SK-N-SH (cell line): ENCODE data around the gene SIGLEC6. TPM values are rescaled to one million over a fixed set of nuclear protein-coding genes. Genes with fewer than 3 reads are reported as not detected.

Experiments
- CTCF ChIA-PET: fragments of 300-600, 350-600 bp; formaldehyde crosslinking; extraction: SDS; loops from one replicate; lab custom pipeline; 2021; lab: Yijun Ruan, JAX
- POLR2A ChIA-PET: fragments of 350-600 bp; sonication (Branson Sonifier 250); formaldehyde crosslinking; extraction: SDS; loops from one replicate; lab custom pipeline; 2020; ENCODE audit warnings: antibody characterized with exemption, inconsistent platforms; lab: Yijun Ruan, JAX
- DNase-seq: peaks from one replicate; pipeline ENCODE4 v3.0.0; 2012
- H2AFZ ChIP-seq: fragments of 200-600 bp; sonication (generic); 2 replicates; pipeline ENCODE4 v1.8.1; 2016; ENCODE audit warnings: antibody characterized with exemption, mild to moderate bottlenecking, low read depth
- H3F3A ChIP-seq: fragments of 200-600 bp; sonication (generic); replicated peaks from 2 replicates; pipeline ENCODE3; 2016; ENCODE audit warnings: antibody characterized with exemption, mild to moderate bottlenecking; ENCODE audit not compliant: insufficient read depth
- H3K27ac ChIP-seq, 2 experiments: fragments of 200-500 bp in 1 of 2; fragments of 200-600 bp in 1 of 2; sonication (Bioruptor generic) in 1 of 2; sonication (generic), shearing (Covaris generic) in 1 of 2; 2 replicates each; pipeline versions ENCODE4 v1.5.1 to v1.6.1; 2014 to 2016; ENCODE audit warnings: low read depth in 2 of 2, inconsistent platforms in 1 of 2, low read length in 1 of 2, mild to moderate bottlenecking in 1 of 2, mixed read lengths in 1 of 2
- H3K27me3 ChIP-seq: fragments of 200-600 bp; sonication (generic), shearing (Covaris generic); 2 replicates; pipeline ENCODE4 v1.6.1; 2016; ENCODE audit warnings: mixed run types; ENCODE audit not compliant: insufficient read depth
- H3K36me3 ChIP-seq, 2 experiments: fragments of 200-500 bp in 1 of 2; fragments of 200-600 bp in 1 of 2; sonication (Bioruptor generic) in 1 of 2; sonication (generic) in 1 of 2; replicated peaks in 1 of 2; 2 replicates each; pipeline versions ENCODE3 to v1.5.1; 2014 to 2016; ENCODE audit warnings: low read length in 1 of 2, mild to moderate bottlenecking in 1 of 2; ENCODE audit not compliant: insufficient read depth in 2 of 2, control insufficient read depth in 1 of 2
- H3K4me1 ChIP-seq, 2 experiments: fragments of 200-500 bp in 1 of 2; fragments of 200-600 bp in 1 of 2; sonication (Bioruptor generic) in 1 of 2; sonication (generic), shearing (Covaris generic) in 1 of 2; 2 replicates each; pipeline versions ENCODE4 v1.5.1 to v1.6.1; 2014 to 2016; ENCODE audit warnings: low read depth in 1 of 2, low read length in 1 of 2, mixed run types in 1 of 2; ENCODE audit not compliant: insufficient read depth in 2 of 2, control insufficient read depth in 1 of 2
- H3K4me2 ChIP-seq: fragments of 200-600 bp; sonication (generic), shearing (Covaris generic); 2 replicates; pipeline ENCODE4 v1.6.1; 2017; ENCODE audit warnings: mixed run types
- H3K4me3 ChIP-seq, 2 experiments: fragments of 200-500 bp in 1 of 2; fragments of 200-600 bp in 1 of 2; sonication (Bioruptor generic) in 1 of 2; sonication (generic), shearing (Covaris generic) in 1 of 2; 2 replicates each; pipeline versions ENCODE4 v1.5.1 to v1.8.1; 2014 to 2016; ENCODE audit warnings: low read depth in 2 of 2, inconsistent platforms in 1 of 2, low read length in 1 of 2, mild to moderate bottlenecking in 1 of 2, mixed read lengths in 1 of 2, moderate library complexity in 1 of 2
- H3K79me2 ChIP-seq: fragments of 200-600 bp; sonication (generic); 2 replicates; pipeline ENCODE4 v1.8.1; 2017; ENCODE audit warnings: mild to moderate bottlenecking; ENCODE audit not compliant: insufficient read depth
- H3K9ac ChIP-seq: fragments of 200-600 bp; sonication (generic); 2 replicates; pipeline ENCODE4 v1.6.1; 2017; ENCODE audit warnings: mixed run types
- H3K9me2 ChIP-seq: fragments of 200-600 bp; sonication (generic); 2 replicates; pipeline ENCODE4 v1.6.1; 2017; ENCODE audit warnings: mixed run types
- H3K9me3 ChIP-seq: fragments of 200-600 bp; sonication (generic); 2 replicates; pipeline ENCODE4 v1.6.1; 2017; ENCODE audit warnings: mixed run types, mild to moderate bottlenecking, moderate library complexity
- H4K20me1 ChIP-seq: fragments of 200-600 bp; sonication (generic); 2 replicates; pipeline ENCODE4 v1.6.1; 2017; ENCODE audit warnings: mild to moderate bottlenecking, mixed run types; ENCODE audit not compliant: insufficient read depth
- EP300 ChIP-seq, 2 experiments: IDR thresholded peaks; 2 replicates each; pipeline versions ENCODE4 v1.4.0 to v1.6.1; 2012; ENCODE audit warnings: borderline replicate concordance in 1 of 2, low read depth in 1 of 2, low read length in 1 of 2
- FOSL2 ChIP-seq: IDR thresholded peaks from 2 replicates; pipeline ENCODE4 v1.4.0; 2012; ENCODE audit warnings: low read depth, mild to moderate bottlenecking, moderate library complexity, borderline replicate concordance
- FOXM1 ChIP-seq: IDR thresholded peaks from 2 replicates; pipeline ENCODE4 v1.4.0; 2012; ENCODE audit warnings: low read depth, mild to moderate bottlenecking
- GABPA ChIP-seq: IDR thresholded peaks from 2 replicates; pipeline ENCODE4 v1.4.0; 2012; ENCODE audit warnings: low read depth, mild to moderate bottlenecking
- GATA2 ChIP-seq: sonication (generic); formaldehyde crosslinking; IDR thresholded peaks from 2 replicates; pipeline ENCODE4 v1.5.0; 2020; ENCODE audit warnings: mild to moderate bottlenecking, missing genetic modification reagents
- JUND ChIP-seq: IDR thresholded peaks from 2 replicates; pipeline ENCODE4 v1.4.0; 2012
- MEF2A ChIP-seq: IDR thresholded peaks from 2 replicates; pipeline ENCODE4 v1.4.0; 2012; ENCODE audit warnings: low read depth, borderline replicate concordance
- NFIC ChIP-seq: IDR thresholded peaks from 2 replicates; pipeline ENCODE4 v1.4.0; 2012; ENCODE audit warnings: borderline replicate concordance
- RCOR1 ChIP-seq: fragments of 150-350 bp; IDR thresholded peaks from 2 replicates; pipeline ENCODE4 v1.6.1; 2017; ENCODE audit warnings: antibody characterized with exemption, low read length
- RFX5 ChIP-seq: IDR thresholded peaks from 2 replicates; pipeline ENCODE4 v1.6.1; 2012; ENCODE audit warnings: mild to moderate bottlenecking, improper control_type of control experiment, low read length
- RXRA ChIP-seq: IDR thresholded peaks from 2 replicates; pipeline ENCODE4 v1.4.0; 2012; ENCODE audit warnings: low read depth, mild to moderate bottlenecking, borderline replicate concordance
- SIN3A ChIP-seq: IDR thresholded peaks from 2 replicates; pipeline ENCODE4 v1.6.1; 2012; ENCODE audit warnings: low read depth, mild to moderate bottlenecking, low read length, moderate library complexity, borderline replicate concordance
- SMC3 ChIP-seq: IDR thresholded peaks from 2 replicates; pipeline ENCODE4 v1.6.1; 2012; ENCODE audit warnings: low read depth, low read length, improper control_type of control experiment
- TAF1 ChIP-seq: IDR thresholded peaks from 2 replicates; pipeline ENCODE4 v1.6.1; 2012; ENCODE audit warnings: low read depth, mild to moderate bottlenecking, low read length, moderate library complexity, borderline replicate concordance
- TCF12 ChIP-seq: IDR thresholded peaks from 2 replicates; pipeline ENCODE4 v1.4.0; 2012
- ZBTB33 ChIP-seq: IDR thresholded peaks from 2 replicates; pipeline ENCODE4 v1.4.0; 2012; ENCODE audit warnings: low read depth, borderline replicate concordance
- WGBS: methylation state at CpG from one replicate; pipeline ENCODE4 v1.1.6; 2017; ENCODE audit warnings: low lambda C conversion rate; 5-methylcytosine and 5-hydroxymethylcytosine counted together
- polyA plus RNA-seq, 3 experiments: library from polyadenylated mRNA; depleted of rRNA; stranded (reverse); fragments of >200 nt; gene quantifications; 2 replicates each; pipeline ENCODE4 v1.2.3, GENCODE V29; 2012

SIGLEC6 gene
- polyA plus RNA-seq, 1 of the 3 experiments (the other 2 are of a cell fraction), result not detected

DNA sequence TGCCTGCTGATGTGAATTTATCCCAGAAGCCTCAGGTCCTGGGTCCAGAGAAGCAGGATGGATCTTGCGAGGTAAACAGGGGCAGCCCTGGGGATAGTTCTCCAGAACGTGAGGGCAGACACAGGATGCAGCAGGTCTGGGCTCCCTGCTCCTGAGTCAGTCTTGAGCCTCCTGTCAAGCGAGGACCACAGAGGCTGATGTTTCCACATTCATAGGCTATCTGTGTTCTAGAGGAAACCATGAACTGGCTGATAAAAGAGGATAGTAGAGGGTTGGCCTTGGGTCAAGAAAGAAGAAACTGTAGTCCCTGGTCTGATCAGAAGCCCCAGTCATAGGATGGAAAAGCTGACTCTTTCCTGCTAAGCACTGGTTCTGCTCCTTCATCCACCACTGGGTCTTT, 41.9 kb upstream of the SIGLEC6 start (continued):
- TF ChIP-seq GABPA, result no peak
- TF ChIP-seq EP300 (IDR thresholded peaks at IDR 0.05; ENCODE audit: borderline replicate concordance in 1 of 2, low read depth in 1 of 2, low read length in 1 of 2), result no peak
- no peak for TF ChIP-seq GATA2 (CRISPR knock-in tag)
- no peak for TF ChIP-seq RCOR1
- no peak for TF ChIP-seq TAF1
- TF ChIP-seq SMC3, result no peak
- TF ChIP-seq FOXM1, result no peak
- TF ChIP-seq NFIC, result no peak

- DNase-seq, result no peak
- peaks cover 58% of the 10 kb centered on the region for H3K79me2 ChIP-seq
- H3F3A ChIP-seq, result peaks cover 18% of the 10 kb centered on the region
- H3K4me1 ChIP-seq, result peaks cover 0 to 13% of the 10 kb centered on the region in 2 experiments; a peak in 2 of 4 replicates
- peak overlapping the region in 1 of 2 experiments; percentile 62; a peak in 2 of 4 replicates for H3K27ac ChIP-seq
- peaks cover 33 to 36% of the 10 kb centered on the region in 2 experiments for H3K36me3 ChIP-seq
- peak overlapping the region; percentile 88 for H3K4me2 ChIP-seq
- H4K20me1 ChIP-seq, result no peaks in the 10 kb centered on the region
- POLR2A ChIA-PET, result no interaction called here
- no peak for TF ChIP-seq FOXM1
- no peak for TF ChIP-seq MEF2A
- TF ChIP-seq JUND, result peak; percentile 31; the same call in 1 of the 2 replicates
- TF ChIP-seq ZBTB33, result no peak
- 0 out of 2 replicates have a peak, but pooled peaks have one; percentile 9 for TF ChIP-seq TCF12
- TF ChIP-seq FOSL2, result peak; percentile 52; the same call in 1 of the 2 replicates
- peak; percentile 33; the same call in 1 of the 2 replicates for TF ChIP-seq RXRA
- TF ChIP-seq SIN3A, result no peak
- TF ChIP-seq RFX5, result no peak
- no peak for TF ChIP-seq SMC3
- TF ChIP-seq GABPA, result no peak
- TF ChIP-seq, all 33 proteins: peak for 4
- H3K4me3 ChIP-seq, result 0 out of 4 replicates have a peak overlapping the region, but pooled peaks of 1 of the 2 experiments have one; percentile 24
- CTCF ChIA-PET, result no interaction called here
- H3K27me3 ChIP-seq, result no peaks in the 10 kb centered on the region
- no peak overlapping the region for H2AFZ ChIP-seq
- H3K9me3 ChIP-seq, result no peaks in the 10 kb centered on the region; the same call in 1 of the 2 replicates
- peak overlapping the region; percentile 72; the same call in 1 of the 2 replicates for H3K9ac ChIP-seq
- H3K9me2 ChIP-seq, result no peaks in the 10 kb centered on the region
- WGBS, result 83% methylated on average over 4 of the region's 4 CpGs
These were observed 41.4 kb upstream of the SIGLEC6 start for GRCh38 chr19:51572908-51573307.
